HG03460 (cell line): Measurements from ENCODE around the gene RNASE4.
"Not testable (repeated sequence)": the region's sequence is repeated elsewhere in the genome, so short reads cannot be mapped to it uniquely, and the experiment has no call there.

ENCODE experiments used
- ATAC-seq: cut with Tn5 transposase; IDR thresholded peaks from one replicate; pipeline ENCODE4 v1.9.1; 2021; ENCODE audit not compliant: unreplicated experiment

The RNASE4 gene

GRCh38 chr14:20734430-20734806 is 50.1 kb downstream of the RNASE4 start:
- ATAC-seq, result no peak

DNA sequence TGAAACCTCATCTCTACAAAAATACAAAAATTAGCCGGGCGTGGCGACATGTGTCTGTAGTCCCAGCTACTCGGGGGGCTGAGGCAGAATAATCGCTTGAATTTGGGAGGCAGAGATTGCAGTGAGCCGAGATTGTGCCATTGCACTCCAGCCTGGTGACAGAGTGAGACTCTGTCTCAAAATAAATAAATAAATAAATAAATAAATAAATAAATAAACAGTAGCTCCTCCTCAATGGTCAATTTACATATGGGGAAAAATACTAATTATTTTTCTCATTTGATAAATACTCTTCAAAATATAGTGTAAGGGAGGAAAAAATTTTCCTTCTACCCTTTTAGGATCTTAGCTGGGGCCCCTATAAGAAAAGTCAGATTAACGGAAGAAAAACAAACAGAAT is 53.9 kb downstream of the RNASE4 start:
- not testable (repeated sequence) for ATAC-seq

DNA sequence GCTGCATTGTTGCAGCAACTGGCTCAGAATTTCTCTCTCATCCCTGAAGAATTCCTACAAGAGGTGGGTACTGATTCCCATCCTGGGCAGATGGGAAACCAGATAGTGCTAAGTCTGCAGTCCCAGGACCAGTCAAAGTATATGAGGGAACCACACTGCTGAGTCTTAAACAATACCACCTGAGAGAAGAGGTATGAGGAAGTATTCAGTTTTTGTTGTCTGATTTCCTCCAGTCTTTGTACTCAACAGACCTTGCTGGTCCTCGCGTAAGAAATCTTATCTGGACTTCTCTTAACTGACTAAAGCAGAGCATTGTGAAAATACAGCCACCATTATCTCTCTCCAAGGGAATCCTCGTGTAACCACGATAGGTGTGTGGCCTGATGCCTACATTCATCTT is 57.8 kb downstream of the RNASE4 start:
- ATAC-seq, result no peak

GRCh38 chr14:20743556-20743955 is 59.2 kb downstream of the RNASE4 start:
- no peak for ATAC-seq

DNA sequence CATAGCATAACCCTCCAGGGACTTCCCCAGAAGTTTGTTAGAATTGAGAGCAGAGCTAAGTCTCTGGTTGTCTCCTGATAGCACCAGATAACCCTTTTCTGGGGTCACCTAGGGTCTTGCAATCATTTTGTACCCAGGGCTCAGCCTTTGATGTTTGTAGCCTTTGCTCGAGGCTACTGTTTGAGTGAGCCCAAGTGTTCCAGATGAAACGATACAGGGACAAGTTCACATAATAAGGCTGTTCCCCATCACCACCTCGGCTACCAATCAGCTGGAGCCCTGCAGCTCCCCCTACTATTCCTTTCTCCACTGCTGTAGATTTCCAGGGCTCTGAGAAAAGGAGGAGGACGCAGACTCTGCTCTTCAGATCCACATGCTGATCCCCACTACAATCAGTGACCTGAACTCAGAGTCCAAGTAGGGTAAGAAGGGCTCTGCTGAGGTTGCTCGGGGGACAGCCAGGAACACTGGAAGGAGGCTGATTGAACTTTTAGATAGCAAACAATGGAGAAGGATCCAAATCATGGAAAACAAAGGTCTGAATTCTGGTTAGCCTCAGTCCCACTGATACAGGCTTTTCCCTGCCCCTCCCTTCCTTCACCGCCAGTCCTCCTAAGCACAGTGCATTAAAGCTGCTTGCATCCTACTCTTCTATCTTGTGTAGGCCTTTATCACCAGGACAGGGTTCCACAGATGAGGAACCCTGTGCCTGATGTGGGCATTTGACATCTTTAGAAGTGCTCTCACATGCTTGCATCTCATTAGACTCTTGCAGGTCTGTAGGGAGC is 61.4 kb downstream of the RNASE4 start, which contains the start of gene EDDM3A:
EDDM3A (plus strand) TSS at position 317 of the 788 bp plus-strand sequence. CDS start 1,694 bp downstream, outside the sequence.
- ATAC-seq, result no peak

- no peak for ATAC-seq
Measured at GRCh38 chr14:20746566-20746965, 62.2 kb downstream of the RNASE4 start.

DNA sequence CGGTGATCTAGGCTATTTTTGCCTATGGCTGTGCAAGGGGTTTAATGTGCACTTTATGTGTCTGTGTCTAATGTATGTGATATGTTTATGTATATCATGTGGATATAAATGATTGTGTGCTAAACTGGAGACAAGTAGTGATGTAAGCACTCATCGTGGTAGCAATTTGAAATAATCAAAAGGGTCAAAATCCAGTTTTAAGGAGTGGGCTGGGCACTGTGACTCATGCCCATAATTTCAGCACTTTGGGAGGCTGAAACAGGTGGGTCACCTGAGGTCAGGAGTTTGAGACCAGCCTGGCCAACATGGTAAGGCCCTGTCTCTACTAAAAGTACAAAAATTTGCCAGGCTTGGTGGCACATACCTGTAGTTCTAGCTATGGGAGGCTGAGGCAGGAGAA is 64.1 kb downstream of the RNASE4 start:
- ATAC-seq, result no peak

- no peak for ATAC-seq
Measured at GRCh38 chr14:20750194-20750593, 65.8 kb downstream of the RNASE4 start.
